Measurements from ENCODE around the gene FNDC3B. TPM values are rescaled to one million over a fixed set of nuclear protein-coding genes. Genes with fewer than 3 reads are reported as not detected.

FNDC3B gene
- total and polyA plus RNA-seq, 2 donors (not counting 1 experiment from before 2014, with no cell fraction given) = 1.2 to 9.2 TPM

- Histone ChIP-seq H4K20me1 (ENCODE audit: control insufficient read depth, insufficient read depth, low read length, poor library complexity, severe bottlenecking) (no peaks in the 10 kb centered on the region), H3K4me2 (replicated peaks; ENCODE audit: low read depth, low read length, poor library complexity, severe bottlenecking) (no peak overlapping the region), H3K79me2 (ENCODE audit: control insufficient read depth, insufficient read depth, low read length) (no peaks in the 10 kb centered on the region), H3K9me3 (ENCODE audit: control extremely low read depth in 1 of 3, control insufficient read depth in 2 of 3, insufficient read depth in 1 of 3, low read length in 2 of 3) (peaks cover 0 to 8% (median 8%) of the 10 kb centered on the region in 3 donors), H3K9ac (ENCODE audit: low read length) (no peak overlapping the region), H3K36me3 (replicated peaks in 1 of 2; ENCODE audit: control extremely low read depth in 1 of 2, control insufficient read depth in 1 of 2, extremely low read depth in 1 of 2, insufficient read depth in 2 of 2, low read length in 1 of 2) (no peaks in the 10 kb centered on the region), H3K4me3 (ENCODE audit: control extremely low read depth in 1 of 5, extremely low read depth in 1 of 5, insufficient read depth in 1 of 5, low read depth in 2 of 5, low read length in 4 of 5) (no peak overlapping the region), H2AFZ (ENCODE audit: insufficient read depth, low read depth, low read length, poor library complexity, severe bottlenecking) (no peak overlapping the region), H3K27me3 (replicated peaks in 1 of 4; ENCODE audit: control extremely low read depth in 1 of 4, control insufficient read depth in 3 of 4, insufficient read depth in 4 of 4, low read length in 3 of 4) (no peaks in the 10 kb centered on the region), H3K27ac (ENCODE audit: low read length in 2 of 2) (no peak overlapping the region), H3K4me1 (ENCODE audit: control insufficient read depth in 2 of 2, insufficient read depth in 2 of 2, low read length in 2 of 2) (no peaks in the 10 kb centered on the region)
- Mint-ChIP-seq H3K4me3 (no peak overlapping the region), H3K4me1 (no peaks in the 10 kb centered on the region), H3K27me3 (no peaks in the 10 kb centered on the region), H3K27ac (no peak overlapping the region), H3K9me3 (ENCODE audit: insufficient read depth) (peaks cover 8% of the 10 kb centered on the region)
- DNase-seq (no peak), ATAC-seq (ENCODE audit: low read depth) (no peak)
- intact Hi-C loops (cut with micrococcal nuclease) = no loop called here
- POLR2A ChIA-PET = no interaction called here
- 91% methylated on average over 19 of the region's 20 CpGs for WGBS (ENCODE audit: insufficient coverage)
- TF ChIP-seq, protein P1, sequence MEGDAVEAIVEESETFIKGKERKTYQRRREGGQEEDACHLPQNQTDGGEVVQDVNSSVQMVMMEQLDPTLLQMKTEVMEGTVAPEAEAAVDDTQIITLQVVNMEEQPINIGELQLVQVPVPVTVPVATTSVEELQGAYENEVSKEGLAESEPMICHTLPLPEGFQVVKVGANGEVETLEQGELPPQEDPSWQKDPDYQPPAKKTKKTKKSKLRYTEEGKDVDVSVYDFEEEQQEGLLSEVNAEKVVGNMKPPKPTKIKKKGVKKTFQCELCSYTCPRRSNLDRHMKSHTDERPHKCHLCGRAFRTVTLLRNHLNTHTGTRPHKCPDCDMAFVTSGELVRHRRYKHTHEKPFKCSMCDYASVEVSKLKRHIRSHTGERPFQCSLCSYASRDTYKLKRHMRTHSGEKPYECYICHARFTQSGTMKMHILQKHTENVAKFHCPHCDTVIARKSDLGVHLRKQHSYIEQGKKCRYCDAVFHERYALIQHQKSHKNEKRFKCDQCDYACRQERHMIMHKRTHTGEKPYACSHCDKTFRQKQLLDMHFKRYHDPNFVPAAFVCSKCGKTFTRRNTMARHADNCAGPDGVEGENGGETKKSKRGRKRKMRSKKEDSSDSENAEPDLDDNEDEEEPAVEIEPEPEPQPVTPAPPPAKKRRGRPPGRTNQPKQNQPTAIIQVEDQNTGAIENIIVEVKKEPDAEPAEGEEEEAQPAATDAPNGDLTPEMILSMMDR (IDR thresholded peaks at IDR 0.05) = no peak
- TF ChIP-seq EZH2 (IDR thresholded peaks at IDR 0.05; ENCODE audit: borderline replicate concordance, insufficient read depth, low read depth, low read length, poor library complexity, severe bottlenecking) = no peak
- CTCF ChIA-PET = no interaction called here
Observed at GRCh38 chr3:172208586-172209332, 169.4 kb downstream of the FNDC3B start.

Measured in B cell (primary cell).